Hair follicular keratinocyte (primary cell): ENCODE measurements around the gene YBX2. TPM values are rescaled to one million over a fixed set of nuclear protein-coding genes. Genes with fewer than 3 reads are reported as not detected.

Experiments used
- total RNA-seq: library from RNA; depleted of rRNA; stranded (reverse); fragments of >200 nt; gene quantifications from 2 replicates; pipeline ENCODE4 v1.2.3, GENCODE V29; 2015

YBX2 gene
- total RNA-seq, result 0.47 and 0.72 TPM in 2 replicates

DNA sequence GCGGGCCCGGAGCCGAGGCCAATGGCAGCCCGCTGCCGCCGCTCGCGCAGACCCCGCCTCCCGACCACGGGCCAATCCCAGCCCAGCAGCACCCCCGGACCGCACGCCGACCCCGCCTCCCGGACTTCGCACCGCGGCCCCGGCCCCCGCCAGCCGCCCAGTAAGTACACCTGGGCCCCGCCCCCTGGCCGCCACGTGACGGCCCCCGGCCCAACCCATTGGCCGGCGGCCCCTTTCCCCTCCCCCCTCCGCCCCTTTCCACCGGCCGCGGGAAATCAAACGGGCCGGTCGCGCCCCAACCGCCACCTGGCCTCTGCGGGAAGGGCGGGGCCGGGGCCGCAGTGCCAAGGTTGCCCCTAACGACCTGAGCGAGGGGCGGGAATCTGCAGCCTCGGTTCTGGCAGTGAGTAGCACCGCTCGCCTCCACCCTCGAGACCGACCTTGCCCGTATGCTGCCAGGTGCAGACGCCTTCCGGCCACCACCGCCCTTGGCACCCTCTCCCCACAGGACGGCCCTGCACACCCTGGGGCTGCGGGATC lies at the start of gene YBX2:
YBX2 (minus strand) TSS at position 26 of the 540 bp plus-strand sequence. CDS start 139 bp downstream, outside the sequence.

DNA sequence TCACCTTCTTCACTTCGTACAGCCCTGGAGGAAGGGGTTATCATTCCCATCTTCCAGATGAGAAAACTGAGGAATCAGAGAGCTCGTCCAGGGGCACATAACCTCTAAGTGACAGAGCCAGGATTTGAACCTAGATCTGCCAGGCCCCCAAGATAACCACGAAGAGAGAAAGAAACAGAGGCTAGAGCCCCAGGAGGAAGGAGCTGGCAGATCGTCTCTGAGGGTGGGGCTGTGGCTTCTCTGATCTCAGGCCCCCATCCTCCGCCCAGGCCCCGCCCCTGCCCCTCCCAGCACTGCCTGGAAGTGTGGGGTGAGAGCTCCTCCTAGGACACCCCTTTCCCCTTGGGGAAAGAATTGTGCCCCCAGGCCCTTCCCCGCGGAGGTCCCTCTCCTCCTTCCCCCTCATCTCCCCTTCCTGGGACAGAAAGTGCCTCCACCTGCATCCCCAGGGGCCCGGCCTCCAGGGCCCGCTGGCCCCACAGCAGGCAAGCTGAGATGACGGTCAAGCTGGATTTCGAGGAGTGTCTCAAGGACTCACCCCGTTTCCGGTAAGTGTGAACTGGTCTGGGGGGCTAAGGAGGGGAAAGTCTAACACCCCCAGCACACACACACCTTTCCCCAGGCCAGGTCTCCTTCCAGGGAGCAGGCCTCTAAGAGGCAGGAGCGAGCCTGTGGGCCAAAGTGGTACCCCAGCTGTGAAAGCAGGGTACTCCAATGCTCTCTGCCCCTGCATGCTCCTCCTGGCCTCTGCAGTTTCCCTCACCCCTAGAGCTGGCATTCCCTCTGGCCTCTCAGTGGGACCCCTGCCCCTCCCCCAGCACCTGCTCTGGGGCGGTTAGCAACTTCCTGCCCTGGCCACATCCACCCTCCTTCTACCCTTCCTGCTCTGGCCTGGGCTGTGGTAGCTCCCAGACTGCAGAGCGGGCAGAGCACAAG lies 42.1 kb upstream of the YBX2 start, which contains the start of gene ACAP1:
ACAP1 (plus strand) TSS at position 290 of the 936 bp plus-strand sequence; CDS start at position 496, 206 bp downstream.

DNA sequence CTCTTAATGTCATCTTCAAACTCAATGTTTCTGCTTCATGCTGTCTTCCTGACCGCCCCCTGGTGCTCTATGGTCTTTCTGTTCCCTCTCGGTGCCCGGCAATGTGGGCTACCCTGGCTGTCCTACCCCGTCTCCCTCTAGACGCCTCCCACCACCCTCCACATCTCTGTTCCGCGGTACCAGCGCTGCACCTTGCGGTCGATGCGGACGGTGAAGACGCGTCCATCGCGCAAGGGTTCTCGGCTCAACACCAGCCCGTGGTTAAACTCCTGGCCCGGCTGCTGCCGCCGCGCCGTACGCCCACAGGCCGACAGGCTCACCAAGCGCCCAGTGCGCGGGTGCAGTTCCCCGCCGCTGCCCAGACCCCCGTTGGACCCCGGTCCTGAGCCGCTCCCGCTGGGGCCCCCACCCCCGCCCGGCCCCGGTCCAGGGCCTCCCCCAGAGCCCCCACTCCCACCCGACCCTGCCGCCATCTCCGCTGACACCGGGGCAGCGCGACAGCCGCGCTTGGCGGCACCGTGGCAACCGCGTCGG lies 34.5 kb upstream of the YBX2 start, which contains the start of gene NEURL4:
NEURL4 (minus strand) TSS at position 496 of the 534 bp plus-strand sequence; CDS start at position 473, 23 bp downstream.

DNA sequence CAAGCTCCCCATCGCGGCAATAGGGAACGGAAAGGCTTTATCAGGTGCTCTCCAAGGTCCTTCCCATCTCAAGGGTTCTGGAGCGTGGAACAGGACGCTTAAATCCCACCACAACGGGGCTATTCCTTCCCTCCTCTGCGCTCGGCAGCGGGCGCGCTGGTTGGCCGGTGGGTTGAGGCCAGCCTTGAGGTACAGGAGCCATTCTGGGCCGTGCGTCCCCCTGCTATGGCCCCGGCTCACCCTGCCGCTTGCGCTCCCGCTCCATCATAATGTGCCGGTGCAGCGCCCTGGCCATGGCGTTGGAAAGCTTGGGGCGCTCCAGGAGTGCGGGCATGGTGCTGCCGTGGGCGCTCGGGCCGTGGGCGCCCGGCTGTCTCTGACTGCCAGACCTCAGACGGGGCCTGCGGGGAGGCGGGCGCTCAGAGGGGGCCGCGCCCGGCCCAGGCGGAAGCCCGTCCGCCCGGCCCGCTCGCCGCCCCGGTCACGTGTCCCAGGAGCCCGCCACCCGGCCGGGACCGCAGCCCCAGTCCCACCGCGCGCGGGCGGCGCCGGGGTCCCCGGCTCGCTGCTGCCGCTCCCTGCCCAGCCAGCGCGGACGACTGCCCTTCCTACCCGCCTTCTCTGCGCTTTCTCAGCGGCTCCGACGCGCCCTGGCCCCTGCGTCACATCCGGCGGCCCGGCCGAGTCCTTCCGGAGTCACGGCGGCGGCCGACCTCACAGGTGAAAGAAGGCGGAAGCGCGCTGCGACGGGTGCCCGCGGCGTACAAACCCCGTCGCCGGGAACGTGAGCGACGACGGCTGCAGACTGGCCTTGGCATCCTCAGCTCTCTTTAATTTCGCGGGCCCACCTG lies 20.5 kb upstream of the YBX2 start, which contains the start of gene GPS2:
GPS2 (minus strand) TSS at position 642 of the 851 bp plus-strand sequence; CDS start at position 334, 308 bp downstream.

DNA sequence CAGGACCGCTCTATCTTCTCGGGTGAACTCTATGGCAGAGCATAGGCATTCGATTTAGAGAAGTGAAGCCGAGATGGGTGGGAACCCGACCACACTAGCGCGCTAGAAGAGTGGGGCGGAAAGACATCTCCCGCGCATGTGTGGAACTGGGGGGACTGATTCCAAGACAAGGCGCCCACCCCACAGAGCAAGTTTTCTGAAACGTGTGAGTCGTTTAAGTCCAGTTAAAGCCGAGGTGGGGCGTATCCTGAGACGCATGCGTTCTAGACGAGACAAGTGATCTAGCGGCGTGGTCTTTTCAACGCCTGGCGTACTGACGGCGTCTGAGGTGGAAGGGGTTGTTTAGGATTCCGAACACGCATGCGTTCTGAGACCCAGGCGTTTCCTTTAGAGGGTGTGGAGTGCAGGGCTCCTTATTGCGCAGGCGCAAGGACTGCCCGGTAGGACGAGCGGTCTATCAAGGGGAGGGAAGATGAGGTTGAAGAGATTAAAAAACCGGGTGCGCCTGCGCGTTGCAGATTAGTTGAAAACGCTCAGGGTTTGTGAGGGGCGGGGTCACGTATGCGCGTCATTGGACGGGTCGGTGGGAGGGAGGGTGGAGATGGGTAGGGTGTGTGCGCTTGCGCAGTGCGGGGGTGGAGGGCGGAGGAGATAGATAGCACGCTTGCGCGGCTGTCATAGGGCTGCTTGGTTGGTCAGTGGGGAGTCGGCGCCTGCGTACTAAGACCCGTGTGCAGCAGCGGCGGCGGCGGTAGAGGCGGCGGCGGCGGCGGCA lies 12.7 kb upstream of the YBX2 start, which contains the start of gene EIF5A:
EIF5A (plus strand) TSS at position 718 of the 775 bp plus-strand sequence. CDS start 2,008 bp downstream, outside the sequence.

DNA sequence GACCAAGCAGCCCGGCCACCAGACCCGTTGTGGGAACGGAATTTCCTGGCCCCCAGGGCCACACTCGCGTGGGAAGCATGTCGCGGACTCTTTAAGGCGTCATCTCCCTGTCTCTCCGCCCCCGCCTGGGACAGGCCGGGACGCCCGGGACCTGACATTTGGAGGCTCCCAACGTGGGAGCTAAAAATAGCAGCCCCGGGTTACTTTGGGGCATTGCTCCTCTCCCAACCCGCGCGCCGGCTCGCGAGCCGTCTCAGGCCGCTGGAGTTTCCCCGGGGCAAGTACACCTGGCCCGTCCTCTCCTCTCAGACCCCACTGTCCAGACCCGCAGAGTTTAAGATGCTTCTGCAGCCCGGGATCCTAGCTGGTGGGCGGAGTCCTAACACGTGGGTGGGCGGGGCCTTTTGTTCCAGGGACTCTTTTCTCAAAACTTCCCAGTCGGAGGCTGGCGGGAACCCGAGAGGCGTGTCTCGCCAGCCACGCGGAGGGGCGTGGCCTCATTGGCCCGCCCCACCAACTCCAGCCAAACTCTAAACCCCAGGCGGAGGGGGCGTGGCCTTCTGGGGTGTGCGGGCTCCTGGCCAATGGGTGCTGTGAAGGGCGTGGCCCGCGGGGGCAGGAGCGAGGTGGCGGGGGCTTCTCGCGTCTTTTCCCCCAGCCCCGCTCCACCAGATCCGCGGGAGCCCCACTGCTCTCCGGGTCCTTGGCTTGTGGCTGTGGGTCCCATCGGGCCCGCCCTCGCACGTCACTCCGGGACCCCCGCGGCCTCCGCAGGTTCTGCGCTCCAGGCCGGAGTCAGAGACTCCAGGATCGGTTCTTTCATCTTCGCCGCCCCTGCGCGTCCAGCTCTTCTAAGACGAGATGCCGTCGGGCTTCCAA lies 13.1 kb downstream of the YBX2 start, which contains the start of gene SLC2A4:
SLC2A4 (plus strand) TSS at position 645 of the 879 bp plus-strand sequence; CDS start at position 862, 217 bp downstream.

DNA sequence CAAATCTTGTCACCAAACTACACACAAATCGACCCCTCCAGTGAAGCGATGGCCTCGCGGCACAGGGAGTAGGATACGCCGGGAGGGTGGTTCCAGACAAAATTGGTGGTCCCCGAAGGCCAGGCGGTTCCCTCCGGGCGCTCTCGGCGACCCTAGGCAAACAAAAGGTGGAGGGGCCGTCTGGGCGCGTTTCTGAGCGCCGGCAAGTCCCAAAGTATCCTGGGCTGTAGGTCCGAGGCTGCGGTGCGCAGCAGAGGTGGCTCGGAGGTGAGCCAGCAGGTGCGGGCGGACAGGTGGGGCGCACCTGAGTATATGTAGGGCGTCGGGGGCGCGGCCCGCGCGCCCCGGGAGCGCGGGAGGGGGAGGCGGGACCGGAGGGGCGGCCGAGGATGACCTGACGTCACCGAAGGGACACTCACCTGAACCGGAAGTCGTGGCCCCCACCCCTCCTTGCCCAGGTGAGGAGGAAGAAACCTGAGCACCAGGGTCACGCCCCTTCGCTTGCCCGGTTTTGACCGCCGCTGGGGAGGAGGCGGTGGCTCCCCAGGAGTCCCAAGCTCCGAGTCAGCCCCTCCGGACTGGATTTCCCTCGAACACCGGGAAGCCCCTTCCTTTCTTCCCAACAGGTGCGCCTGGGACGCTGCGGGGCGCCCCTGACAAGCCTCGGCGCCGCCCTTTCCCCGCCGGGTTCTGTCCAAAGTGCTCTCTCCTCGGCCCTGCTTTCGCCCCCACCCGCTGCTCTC lies 32.1 kb downstream of the YBX2 start, which contains the start of gene CLDN7:
CLDN7 (minus strand) TSS at position 287 of the 743 bp plus-strand sequence. CDS start 435 bp downstream, outside the sequence.

DNA sequence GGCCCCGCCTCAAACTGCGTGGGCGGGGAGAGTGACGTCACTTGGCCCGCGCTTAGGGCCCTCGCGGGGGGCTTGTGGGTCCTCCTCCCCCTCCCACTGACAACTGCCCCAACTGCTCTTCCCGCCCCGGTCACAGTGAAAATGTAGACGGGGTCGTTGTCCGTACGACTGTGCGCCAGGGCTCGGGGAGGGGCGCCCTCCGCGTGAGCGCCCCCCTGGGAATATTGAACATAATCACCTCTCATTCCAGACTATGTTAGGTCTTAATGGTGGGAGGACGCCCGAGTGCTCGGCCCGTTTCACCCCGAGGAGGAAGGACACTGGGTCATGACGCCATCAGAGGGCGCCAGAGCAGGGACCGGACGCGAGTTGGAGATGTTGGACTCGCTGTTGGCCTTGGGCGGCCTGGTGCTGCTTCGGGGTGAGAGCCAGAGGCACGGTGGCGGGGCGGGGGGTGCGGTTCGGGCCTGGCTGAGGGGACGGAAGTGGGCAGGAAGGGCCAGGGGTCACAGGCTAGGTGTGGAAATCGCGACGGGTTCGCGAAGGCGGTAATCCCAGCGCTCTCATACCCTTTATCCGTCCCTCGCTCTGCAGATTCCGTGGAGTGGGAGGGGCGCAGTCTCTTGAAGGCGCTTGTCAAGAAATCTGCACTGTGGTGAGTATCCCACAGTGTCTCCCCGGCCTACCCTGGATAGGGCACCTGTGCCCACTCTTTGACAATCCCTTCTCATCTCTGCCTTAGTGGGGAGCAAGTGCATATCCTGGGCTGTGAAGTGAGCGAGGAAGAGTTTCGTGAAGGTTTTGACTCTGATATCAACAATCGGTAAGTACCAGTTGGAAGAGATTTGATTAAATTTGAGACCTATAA lies 42.0 kb downstream of the YBX2 start, which contains the start of gene ELP5:
ELP5 (plus strand) TSS at position 40 of the 868 bp plus-strand sequence; CDS start at position 376, 336 bp downstream.

DNA sequence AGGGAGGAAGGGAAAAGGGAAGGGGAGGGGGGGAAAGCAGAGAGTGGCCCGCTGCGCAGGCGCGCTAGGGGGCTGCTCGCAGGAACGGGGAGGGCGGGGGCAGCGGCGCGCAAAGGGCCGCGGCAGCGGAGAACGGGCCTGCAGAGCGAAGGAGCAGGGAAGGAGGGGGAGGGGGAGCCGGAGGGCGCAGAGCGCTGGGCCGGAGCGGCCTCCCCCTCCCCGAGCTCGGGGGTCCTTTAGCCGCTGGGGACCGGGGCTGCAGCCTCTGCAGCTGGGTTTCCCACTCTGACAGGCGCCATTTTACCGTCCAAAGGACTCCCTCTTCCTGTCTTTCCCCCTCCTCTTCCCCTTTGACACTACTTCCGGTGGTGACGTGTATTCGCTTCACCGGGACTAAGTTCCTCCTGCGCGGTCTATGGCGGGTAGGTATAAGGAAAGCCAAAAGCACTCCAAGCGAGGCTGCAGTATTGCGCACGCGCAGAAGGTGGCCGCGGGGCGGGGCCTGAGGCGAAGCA lies 42.7 kb downstream of the YBX2 start, which contains the start of gene CTDNEP1:
CTDNEP1 (minus strand) TSS at position 74 of the 515 bp plus-strand sequence. CDS start 438 bp downstream, outside the sequence.

DNA sequence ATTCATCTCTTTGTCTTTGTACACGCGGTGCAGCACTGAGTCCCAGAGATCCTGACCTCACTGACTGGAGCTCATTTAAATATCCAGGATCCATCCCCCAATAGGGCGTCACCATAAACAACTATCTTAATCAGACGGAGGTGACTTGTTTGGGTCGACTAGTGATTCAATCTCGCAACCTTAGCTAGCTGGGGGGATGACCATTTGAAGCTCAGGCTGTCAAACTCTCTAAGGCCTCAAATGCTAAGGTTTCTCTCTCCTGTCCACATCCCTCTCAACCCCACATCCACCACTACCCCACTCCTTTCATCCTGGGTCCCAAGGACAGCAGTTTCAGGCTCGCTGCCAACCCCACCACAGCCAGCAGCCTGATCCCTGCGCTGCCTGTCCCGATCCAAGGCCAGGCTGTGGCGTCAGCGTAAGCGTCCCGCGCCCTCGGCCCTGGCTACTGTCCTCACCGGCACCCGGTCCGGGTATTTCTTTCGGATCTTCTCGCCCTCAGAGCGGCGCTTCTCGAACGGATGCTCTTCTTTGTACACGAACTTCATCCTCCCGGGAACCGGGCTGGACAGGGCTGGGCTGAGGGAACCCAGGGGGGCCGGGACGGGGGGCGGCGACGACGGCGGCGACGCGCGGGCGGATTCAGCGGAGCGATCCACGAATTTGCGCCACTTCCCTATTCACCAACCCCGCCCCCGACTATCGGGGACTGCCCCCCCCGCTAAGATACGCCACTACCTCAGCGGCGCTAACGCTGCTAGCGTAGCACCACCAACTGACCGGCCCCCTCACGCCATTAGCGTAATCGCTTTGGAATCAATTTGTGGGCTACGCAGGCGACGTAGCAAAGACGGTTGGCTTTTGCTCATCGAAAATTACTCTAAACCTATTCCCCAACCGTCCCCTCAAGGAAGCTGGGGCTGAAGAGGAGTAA lies 52.4 kb downstream of the YBX2 start, which contains the start of gene GABARAP:
GABARAP (minus strand) TSS at position 667 of the 934 bp plus-strand sequence; CDS start at position 548, 119 bp downstream.

DNA sequence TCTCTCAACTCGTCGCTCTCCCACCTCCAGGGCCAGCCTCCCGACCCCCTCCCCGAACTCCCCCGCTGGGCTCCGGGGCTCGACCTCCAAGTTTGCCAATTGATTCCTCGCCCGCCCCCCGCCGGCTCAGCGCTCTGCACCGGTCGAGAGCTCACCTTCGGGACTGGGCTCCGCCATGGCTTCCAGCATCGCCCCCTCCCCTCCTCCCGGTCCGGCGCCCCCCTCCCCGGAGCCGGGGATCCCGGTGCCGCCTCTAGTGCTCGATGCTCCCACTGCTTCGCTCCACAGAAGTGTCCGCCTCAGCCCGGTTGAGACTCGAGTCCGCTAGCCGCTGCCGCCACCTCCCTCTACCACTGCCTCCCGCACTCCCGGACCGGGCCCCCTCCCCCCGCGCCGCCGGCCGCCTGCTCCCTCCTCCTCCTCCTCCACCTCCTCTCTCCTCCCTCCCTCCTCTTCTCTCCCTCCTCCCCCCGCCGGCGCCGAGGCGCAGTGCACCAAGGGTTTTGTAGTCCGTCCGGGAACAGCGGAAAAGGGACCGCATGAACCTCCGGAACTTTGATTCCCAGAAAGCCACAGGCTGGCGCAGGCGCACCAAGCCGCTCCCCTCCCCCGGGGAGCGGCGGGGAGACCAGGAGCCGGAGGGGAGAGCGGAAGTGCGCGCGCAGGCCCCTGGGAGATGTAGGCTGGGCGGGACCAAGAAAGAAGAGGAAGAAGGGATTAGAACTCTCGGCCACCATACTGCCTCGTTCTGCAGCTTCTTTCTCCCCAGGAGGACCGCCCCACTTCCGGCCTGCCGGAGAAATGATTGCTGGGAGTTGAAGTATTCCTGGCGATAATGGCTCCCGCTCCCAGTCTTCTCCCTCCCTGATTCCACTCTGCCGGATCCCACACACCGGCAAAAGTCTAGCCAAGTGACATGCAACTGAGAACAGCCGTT lies 55.1 kb downstream of the YBX2 start, which contains the start of gene PHF23:
PHF23 (minus strand) TSS at position 367 of the 937 bp plus-strand sequence; CDS start at position 189, 178 bp downstream.

